Upper lobe of left lung (tissue), 4 donors: ENCODE results near the gene AXIN2.

ENCODE experiments used
- POLR2A ChIP-seq, 4 donors: fragments of 450-650 bp; IDR thresholded peaks; one replicate each; pipeline ENCODE4 v1.5.1; 2016 to 2017; ENCODE audit warnings: antibody characterized with exemption in 4 of 4, mild to moderate bottlenecking in 2 of 4
- TF ChIP-seq, protein P1 (sequence below), 6 experiments: fragments of 450-650 bp in 4 of 6; fragments of 200-600 bp in 2 of 6; sonication (generic) in 2 of 6; IDR thresholded peaks; one replicate each; pipeline ENCODE4 v1.5.1; 2016 to 2019; ENCODE audit warnings: antibody characterized with exemption in 6 of 6

DNA sequence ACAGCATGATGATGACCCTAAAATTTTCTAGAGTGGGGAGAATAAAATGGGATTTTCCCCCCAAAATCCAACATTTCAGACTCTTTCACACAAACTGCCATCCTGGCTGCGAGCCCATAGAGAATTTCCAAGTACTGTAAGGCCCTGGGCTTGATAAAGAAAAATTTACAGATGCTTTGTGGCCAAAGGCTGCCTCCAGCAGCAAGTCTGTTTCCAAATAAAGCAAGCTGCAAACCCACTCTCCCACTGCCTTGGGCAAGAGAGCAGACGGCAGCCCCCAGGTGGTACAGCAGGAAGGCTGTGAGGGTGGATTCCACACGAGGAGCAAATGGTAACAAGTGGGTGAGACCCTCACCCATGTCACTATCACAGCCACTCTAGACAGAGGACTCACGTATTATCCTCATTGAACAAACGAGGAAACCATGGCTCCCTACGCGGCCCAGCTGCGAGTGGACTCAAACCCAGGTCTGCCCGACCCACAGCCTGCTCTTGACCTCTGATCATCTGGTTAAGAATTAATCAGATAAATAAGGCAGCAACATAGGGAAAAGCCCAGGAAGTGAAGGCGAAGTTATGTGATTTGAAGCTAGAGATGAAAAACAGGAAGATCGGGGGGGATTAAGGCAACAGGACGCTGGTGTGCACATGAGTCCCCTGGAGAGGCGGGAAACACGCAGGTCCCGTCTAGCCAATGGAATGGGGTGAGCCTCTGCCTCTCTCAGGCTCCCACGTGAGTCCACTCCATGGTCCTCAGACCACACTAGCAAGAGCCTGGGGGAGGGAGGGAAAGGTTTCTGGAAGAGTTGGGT lies 37.4 kb downstream of the AXIN2 start:
- TF ChIP-seq, protein P1, sequence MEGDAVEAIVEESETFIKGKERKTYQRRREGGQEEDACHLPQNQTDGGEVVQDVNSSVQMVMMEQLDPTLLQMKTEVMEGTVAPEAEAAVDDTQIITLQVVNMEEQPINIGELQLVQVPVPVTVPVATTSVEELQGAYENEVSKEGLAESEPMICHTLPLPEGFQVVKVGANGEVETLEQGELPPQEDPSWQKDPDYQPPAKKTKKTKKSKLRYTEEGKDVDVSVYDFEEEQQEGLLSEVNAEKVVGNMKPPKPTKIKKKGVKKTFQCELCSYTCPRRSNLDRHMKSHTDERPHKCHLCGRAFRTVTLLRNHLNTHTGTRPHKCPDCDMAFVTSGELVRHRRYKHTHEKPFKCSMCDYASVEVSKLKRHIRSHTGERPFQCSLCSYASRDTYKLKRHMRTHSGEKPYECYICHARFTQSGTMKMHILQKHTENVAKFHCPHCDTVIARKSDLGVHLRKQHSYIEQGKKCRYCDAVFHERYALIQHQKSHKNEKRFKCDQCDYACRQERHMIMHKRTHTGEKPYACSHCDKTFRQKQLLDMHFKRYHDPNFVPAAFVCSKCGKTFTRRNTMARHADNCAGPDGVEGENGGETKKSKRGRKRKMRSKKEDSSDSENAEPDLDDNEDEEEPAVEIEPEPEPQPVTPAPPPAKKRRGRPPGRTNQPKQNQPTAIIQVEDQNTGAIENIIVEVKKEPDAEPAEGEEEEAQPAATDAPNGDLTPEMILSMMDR (IDR thresholded peaks at IDR 0.05), result no peak
- no peak for TF ChIP-seq POLR2A (IDR thresholded peaks at IDR 0.05)
